ENCODE measurements around the gene BCHE.

DNA sequence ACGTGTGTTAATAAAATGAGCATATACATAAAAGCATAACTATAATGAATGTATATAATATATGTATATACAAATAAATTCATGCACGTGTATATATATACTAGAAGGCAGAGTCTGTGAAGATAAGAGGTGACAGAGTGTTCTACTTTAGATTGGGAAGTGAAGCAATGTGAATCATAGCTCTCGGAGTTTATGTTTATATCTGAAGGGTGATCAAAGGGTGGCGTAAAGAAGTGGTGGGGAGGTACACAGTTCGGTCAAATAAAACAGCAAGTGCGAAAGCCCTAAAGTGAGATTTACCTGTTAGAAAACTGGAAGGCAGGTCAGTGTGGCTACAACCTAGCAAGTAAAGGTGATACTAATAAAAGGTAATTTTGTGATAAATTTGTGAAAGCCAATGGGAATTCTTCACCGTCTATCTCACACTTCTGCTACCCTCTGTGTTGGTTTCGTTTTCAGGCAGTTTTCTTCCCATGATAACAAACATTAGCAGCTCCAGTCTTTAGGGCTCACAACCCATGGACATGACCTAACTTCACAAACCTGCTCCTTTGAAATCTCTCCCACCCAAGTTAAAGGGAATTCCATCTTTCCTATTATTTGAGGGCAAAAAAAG, 46.7 kb upstream of the BCHE start:
- TF ChIP-seq, protein P1, sequence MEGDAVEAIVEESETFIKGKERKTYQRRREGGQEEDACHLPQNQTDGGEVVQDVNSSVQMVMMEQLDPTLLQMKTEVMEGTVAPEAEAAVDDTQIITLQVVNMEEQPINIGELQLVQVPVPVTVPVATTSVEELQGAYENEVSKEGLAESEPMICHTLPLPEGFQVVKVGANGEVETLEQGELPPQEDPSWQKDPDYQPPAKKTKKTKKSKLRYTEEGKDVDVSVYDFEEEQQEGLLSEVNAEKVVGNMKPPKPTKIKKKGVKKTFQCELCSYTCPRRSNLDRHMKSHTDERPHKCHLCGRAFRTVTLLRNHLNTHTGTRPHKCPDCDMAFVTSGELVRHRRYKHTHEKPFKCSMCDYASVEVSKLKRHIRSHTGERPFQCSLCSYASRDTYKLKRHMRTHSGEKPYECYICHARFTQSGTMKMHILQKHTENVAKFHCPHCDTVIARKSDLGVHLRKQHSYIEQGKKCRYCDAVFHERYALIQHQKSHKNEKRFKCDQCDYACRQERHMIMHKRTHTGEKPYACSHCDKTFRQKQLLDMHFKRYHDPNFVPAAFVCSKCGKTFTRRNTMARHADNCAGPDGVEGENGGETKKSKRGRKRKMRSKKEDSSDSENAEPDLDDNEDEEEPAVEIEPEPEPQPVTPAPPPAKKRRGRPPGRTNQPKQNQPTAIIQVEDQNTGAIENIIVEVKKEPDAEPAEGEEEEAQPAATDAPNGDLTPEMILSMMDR (IDR thresholded peaks at IDR 0.05; ENCODE audit: borderline replicate concordance, extremely low read depth, low read length, poor library complexity, severe bottlenecking): no peak
- no peak for TF ChIP-seq EZH2 (IDR thresholded peaks at IDR 0.05; ENCODE audit: borderline replicate concordance, low read depth, low read length, severe bottlenecking)
